RPMI7951 (cell line): Measurements from ENCODE around the gene VPS8. TPM values are rescaled to one million over a fixed set of nuclear protein-coding genes. Genes with fewer than 3 reads are reported as not detected.

Experiments used
- DNase-seq: peaks from one replicate; pipeline ENCODE4 v3.0.0-alpha.2; 2012; ENCODE audit warnings: low read depth
- total RNA-seq: library from RNA; depleted of rRNA; stranded (reverse); fragments of >200 nt; shearing (Covaris generic); gene quantifications from 2 replicates; pipeline ENCODE4 v1.2.3, GENCODE V29; 2014

The VPS8 gene
- total RNA-seq, 1 experiment from 2014 or later, result 30.8 TPM

DNA sequence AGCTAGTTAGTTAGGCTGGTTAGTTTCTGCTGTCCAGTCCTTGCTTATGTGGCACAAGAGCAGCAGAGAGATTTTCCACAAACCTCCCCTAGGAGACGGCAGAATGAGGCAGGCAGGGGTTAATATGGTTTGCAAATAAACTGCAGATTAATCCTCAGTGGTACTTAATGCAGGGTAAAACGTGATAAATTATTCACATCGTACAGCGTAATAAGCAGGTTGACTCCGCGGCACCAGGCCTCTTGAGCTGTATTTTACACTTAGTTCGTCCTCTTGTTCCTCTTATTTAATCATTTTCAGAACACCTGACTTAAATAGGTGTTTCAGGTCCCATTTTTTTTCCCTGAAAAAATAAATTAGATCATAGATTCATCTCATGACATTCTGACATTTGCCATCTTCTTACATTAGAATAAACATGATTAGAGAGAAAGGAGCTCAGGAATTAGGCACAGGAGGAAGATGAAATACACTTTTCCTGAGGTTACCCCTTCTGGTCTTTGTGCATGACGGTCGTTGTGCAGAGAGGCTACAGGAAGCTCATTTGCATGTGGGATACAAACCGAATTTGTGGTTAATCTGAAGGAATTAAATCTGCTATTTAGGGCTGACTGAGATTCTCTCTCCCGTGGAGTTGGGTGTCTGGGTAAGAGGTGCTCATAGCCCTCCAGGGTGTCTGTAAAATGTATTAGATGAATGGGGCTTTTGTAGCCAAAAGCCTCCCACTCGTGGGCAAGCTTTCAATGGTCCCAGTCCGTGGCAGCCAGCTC is 27.1 kb upstream of the VPS8 start:
- DNase-seq, result no peak

DNA sequence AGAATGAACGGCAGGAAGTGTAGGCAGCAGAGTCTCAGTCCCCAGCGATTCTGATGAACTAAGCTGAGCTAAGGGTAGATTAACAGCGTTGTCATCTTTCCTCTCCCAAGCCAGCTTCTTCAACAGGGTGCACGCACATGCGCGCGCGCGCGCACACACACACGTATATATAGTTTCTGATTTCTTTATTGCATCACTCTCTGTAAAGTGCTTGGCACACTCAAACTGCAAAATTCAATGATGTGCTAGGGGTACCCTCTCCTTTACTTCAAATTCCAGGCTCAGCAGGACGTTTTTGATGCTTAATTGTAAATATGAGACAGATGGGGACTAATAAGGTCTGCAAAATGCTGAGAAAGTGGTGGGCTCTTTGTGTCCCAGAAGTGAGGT is 26.1 kb upstream of the VPS8 start:
- DNase-seq, result no peak

GRCh38 chr3:184786280-184786941 is 25.6 kb upstream of the VPS8 start:
- DNase-seq, result peak; percentile 81

- DNase-seq, result peak; percentile 81
Observed at GRCh38 chr3:184788751-184789150, 23.2 kb upstream of the VPS8 start.

GRCh38 chr3:184789314-184789998 is 22.5 kb upstream of the VPS8 start:
- no peak for DNase-seq

DNA sequence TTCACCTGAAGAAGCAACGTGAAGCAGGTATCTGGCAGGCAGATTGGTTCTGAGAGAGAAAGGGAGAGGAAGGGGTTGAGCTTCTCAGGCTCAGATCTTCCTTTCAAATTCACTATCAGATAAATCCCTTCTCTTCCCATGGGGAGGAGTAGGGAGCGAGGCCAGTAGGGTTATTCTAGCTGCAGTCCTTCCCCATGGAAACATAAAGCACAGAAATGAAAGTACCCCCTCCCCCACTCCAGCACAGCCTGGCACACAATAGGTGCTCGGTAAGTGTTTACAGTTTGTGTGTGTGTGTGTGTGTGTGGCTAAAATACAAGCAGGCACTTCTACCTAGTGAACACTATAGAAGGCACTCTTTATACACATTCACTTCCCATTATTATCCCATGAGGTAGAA is 20.8 kb upstream of the VPS8 start:
- DNase-seq, result no peak

GRCh38 chr3:184795522-184796190 is 16.3 kb upstream of the VPS8 start:
- DNase-seq, result no peak

GRCh38 chr3:184796551-184796950 is 15.4 kb upstream of the VPS8 start:
- no peak for DNase-seq

DNA sequence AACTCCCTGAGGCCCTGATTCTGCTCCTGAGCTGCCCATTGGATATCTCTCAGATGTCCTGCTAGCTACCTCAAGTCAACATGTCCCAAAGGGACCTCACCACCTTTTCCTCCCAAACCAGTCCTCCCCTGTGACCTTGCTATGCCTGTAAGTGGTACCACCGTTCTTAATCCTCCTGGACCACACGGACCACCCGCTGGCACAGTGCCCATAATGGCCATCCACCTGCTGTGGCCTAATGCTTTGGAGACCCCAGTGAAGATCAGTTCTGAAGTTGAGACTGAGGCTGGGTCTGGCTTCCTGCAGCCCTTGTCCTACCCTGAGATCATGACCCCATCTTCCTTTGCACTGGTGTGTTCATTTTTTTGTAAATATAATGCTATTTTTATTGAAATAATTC is 15.0 kb upstream of the VPS8 start:
- no peak for DNase-seq

DNA sequence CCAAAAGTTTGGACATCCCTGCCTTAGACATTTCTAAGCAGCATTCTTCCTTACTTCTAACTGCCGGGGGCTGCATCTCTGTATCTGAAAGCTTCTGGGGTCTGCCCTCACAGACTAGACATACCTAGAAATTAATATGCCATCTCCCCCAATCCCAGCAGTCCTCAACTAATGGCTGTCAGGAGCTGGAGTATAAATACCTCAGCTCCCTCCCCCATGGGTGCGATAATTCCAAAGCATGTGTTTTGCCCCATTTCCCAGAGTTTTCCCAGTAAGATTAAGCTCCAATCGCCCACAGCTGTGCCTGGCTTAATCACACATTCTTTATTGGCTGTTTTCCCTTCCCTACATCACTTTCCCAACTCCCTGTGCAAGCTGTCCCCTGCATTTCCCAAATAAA is 13.8 kb upstream of the VPS8 start:
- no peak for DNase-seq

DNA sequence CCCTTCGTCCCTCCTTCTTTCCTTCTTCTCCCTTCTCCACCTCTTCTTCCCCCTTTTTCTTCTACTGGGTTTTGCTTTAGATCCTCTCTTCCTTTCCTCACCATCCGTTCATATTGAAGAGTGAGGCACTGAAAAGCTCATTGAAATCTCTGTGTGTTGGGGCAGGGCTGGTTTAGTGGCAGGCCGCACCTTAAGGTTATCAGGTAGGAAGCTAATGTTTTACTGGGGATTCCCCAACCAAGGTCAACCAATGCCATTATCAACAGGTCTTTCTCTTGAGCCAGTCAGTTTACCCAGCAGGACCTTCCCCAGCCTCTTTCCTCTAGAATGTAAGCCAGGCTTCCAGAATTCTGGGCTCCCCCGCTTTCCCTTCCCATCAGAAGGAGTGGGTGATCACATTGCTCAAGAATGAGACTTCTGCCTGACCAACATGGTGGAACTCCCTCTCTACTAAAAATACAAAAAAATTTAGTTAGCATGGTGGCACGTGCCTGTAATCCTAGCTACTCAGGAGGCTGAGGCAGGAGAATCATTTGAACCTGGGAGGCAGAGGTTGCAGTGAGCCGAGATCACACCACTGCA is 11.5 kb upstream of the VPS8 start:
- DNase-seq, result no peak

GRCh38 chr3:184801241-184801785 is 10.7 kb upstream of the VPS8 start:
- DNase-seq, result no peak

- no peak for DNase-seq
Observed at GRCh38 chr3:184802150-184802549, 9.8 kb upstream of the VPS8 start.

DNA sequence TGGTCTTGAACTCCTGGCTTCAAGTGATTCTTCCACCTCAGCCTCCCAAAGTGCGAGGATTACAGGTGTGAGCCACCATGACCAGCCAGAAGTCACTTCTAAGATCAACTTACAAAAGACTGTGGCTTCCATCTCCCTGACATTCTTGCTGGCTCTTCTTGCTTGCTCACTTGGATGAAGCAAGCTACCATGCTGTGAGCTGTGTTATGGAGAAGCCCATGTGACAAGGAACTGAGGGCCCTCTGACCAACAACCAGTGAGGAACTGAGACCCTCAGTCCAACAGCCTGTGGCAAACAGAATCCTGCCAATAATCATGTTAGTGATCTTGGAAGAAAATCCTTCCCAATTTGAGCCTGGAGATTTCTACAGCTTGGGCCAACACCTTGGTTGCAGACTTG is 7.2 kb upstream of the VPS8 start:
- DNase-seq, result no peak

GRCh38 chr3:184805351-184806038 is 6.5 kb upstream of the VPS8 start:
- DNase-seq, result peak; percentile 21

- no peak for DNase-seq
Observed at GRCh38 chr3:184806567-184807271, 5.2 kb upstream of the VPS8 start.

DNA sequence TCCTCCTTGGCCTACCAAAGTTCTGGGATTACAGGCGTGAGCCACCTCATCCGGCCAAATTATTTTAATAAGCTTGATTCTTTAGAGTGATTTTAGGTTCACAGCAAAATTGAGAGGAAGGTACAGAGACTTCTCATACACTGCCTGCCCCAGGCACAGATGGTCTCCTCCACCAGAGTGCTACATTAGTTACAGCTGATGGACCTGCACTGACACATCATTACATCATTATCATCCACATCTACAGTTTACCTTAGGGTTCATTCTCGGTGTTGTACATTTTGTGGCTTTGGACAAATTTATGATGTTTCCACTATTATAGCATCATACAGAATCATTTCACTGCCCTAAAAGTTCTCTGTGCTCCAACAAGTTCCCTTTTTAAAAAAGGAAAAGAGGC is 4.4 kb upstream of the VPS8 start:
- no peak for DNase-seq

GRCh38 chr3:184808021-184808420 is 3.9 kb upstream of the VPS8 start:
- peak; percentile 18 for DNase-seq

GRCh38 chr3:184810146-184810545 is 1.8 kb upstream of the VPS8 start:
- no peak for DNase-seq

DNA sequence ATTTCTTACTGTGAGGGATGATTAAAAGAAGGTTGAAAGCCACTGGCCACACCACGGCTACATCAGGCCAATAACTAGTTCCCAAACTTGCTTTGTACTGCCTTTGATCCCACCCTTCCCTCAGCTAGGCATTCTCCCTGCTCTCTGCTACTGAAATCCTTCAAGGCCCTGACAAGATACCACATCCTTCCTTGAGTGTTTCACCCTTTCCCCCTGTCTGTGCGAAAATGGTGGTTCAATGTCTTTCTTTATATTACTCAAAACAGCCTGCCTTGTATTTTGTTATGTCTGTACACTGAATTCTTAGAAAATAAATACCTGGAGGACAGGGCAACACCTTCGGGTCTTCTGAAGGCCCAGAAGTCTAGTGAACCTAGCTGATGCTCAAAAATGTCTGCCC is 932 bp upstream of the VPS8 start:
- no peak for DNase-seq

DNA sequence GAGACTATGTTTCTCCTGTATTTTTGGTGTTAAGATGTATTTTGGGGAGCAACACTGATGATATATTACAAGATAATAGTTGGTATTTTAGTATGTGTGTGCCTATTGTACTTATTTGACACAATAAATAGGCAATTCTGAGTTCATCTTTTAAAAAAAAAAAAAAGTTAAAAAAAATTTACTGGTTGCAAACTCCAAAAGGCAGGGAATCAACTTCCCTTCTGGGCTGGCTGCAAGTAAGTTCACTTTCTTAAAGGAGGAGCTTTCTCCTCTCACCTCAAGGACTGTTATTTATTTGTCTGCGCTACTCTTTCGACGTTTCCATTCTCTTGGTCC is 335 bp upstream of the VPS8 start:
- DNase-seq, result no peak
